Activated CD4-positive, CD25-positive, alpha-beta regulatory T cell treated with anti-CD3 and anti-CD28 coated beads, Interleukin-2, amount 50 U/mL, for 16 hours (primary cell): ENCODE data around the gene EVI5L.
A peak's percentile ranks its signal among the peaks of the same experiment; 100 is the strongest.
"Not testable (repeated sequence)": the region's sequence is repeated elsewhere in the genome, so short reads cannot be mapped to it uniquely, and the experiment has no call there.

ENCODE experiments used
- DNase-seq: peaks from one replicate; pipeline ENCODE4 v3.0.0-alpha.2; 2020; ENCODE audit warnings: low read depth, low spot score

EVI5L gene

GRCh38 chr19:7829561-7830271 lies at the start of gene EVI5L:
EVI5L (plus strand) TSS chr19:7830218; CDS start chr19:7846543, 16,325 bp downstream.
- DNase-seq = peak; percentile 99

- DNase-seq = no peak
These were observed 48.9 kb upstream of the EVI5L start for GRCh38 chr19:7781157-7781556.

- no peak for DNase-seq
These were observed 46.0 kb upstream of the EVI5L start for GRCh38 chr19:7783991-7784423.

GRCh38 chr19:7784856-7785255 lies 45.2 kb upstream of the EVI5L start:
- no peak for DNase-seq

GRCh38 chr19:7787141-7787540 lies 42.9 kb upstream of the EVI5L start:
- DNase-seq = no peak

- no peak for DNase-seq
These were observed 42.3 kb upstream of the EVI5L start for GRCh38 chr19:7787602-7788177.

GRCh38 chr19:7788178-7788932 lies 41.7 kb upstream of the EVI5L start:
- DNase-seq = no peak

GRCh38 chr19:7788933-7789323 lies 41.1 kb upstream of the EVI5L start:
- DNase-seq = no peak

GRCh38 chr19:7789447-7789846 lies 40.6 kb upstream of the EVI5L start:
- DNase-seq = no peak

GRCh38 chr19:7790416-7790815 lies 39.6 kb upstream of the EVI5L start:
- no peak for DNase-seq

- DNase-seq = no peak
These were observed 37.7 kb upstream of the EVI5L start for GRCh38 chr19:7792281-7792680.

- DNase-seq = not testable (repeated sequence)
These were observed 37.3 kb upstream of the EVI5L start for GRCh38 chr19:7792701-7793100.

- no peak for DNase-seq
These were observed 36.5 kb upstream of the EVI5L start for GRCh38 chr19:7793493-7793892.

GRCh38 chr19:7795555-7796161 lies 34.4 kb upstream of the EVI5L start:
- DNase-seq = no peak

- peak; percentile 41 for DNase-seq
These were observed 30.2 kb upstream of the EVI5L start for GRCh38 chr19:7799640-7800355.

- DNase-seq = no peak
These were observed 28.9 kb upstream of the EVI5L start for GRCh38 chr19:7801020-7801570.

- DNase-seq = no peak
These were observed 23.8 kb upstream of the EVI5L start for GRCh38 chr19:7806234-7806633.

- DNase-seq = no peak
These were observed 23.1 kb upstream of the EVI5L start for GRCh38 chr19:7806876-7807275.

GRCh38 chr19:7808108-7808507 lies 21.9 kb upstream of the EVI5L start:
- DNase-seq = no peak

- no peak for DNase-seq
These were observed 18.0 kb upstream of the EVI5L start for GRCh38 chr19:7811989-7812388.

- no peak for DNase-seq
These were observed 14.7 kb upstream of the EVI5L start for GRCh38 chr19:7815325-7815724.
